H9 (cell line): ENCODE measurements around the gene TIMM8A. TPM values are rescaled to one million over a fixed set of nuclear protein-coding genes. Genes with fewer than 3 reads are reported as not detected.

Source experiments
- DNase-seq: peaks from one replicate; pipeline ENCODE4 v3.0.0-alpha.2; 2017
- H2AFZ ChIP-seq: one replicate; pipeline ENCODE4 v1.6.1; 2013; ENCODE audit warnings: mild to moderate bottlenecking, low read length, control low read depth, moderate library complexity
- H2AK5ac ChIP-seq: 2 replicates; pipeline ENCODE4 v1.6.1; 2013; ENCODE audit warnings: low read length, control low read depth, mixed read lengths; ENCODE audit not compliant: insufficient read length
- H2BK120ac ChIP-seq: one replicate; pipeline ENCODE4 v1.6.1; 2013; ENCODE audit warnings: low read depth, mild to moderate bottlenecking, low read length, control low read depth, inconsistent platforms; ENCODE audit not compliant: poor library complexity, severe bottlenecking
- H2BK12ac ChIP-seq: 2 replicates; pipeline ENCODE4 v1.6.1; 2013; ENCODE audit warnings: low read length, control low read depth, mixed read lengths, low read depth; ENCODE audit not compliant: insufficient read length
- H2BK15ac ChIP-seq: 2 replicates; pipeline ENCODE4 v1.6.1; 2013; ENCODE audit warnings: low read depth, low read length, control low read depth
- H2BK20ac ChIP-seq: one replicate; pipeline ENCODE4 v1.6.1; 2013; ENCODE audit warnings: low read depth, mild to moderate bottlenecking, low read length, control low read depth, inconsistent platforms; ENCODE audit not compliant: poor library complexity, severe bottlenecking
- H2BK5ac ChIP-seq: 2 replicates; pipeline ENCODE4 v1.6.1; 2013; ENCODE audit warnings: low read length, control low read depth, mixed read lengths; ENCODE audit not compliant: insufficient read length
- H3K14ac ChIP-seq: 2 replicates; pipeline ENCODE4 v1.6.1; 2013; ENCODE audit warnings: low read length, control low read depth; ENCODE audit not compliant: insufficient read depth
- H3K18ac ChIP-seq: 2 replicates; pipeline ENCODE4 v1.6.1; 2013; ENCODE audit warnings: low read depth, mild to moderate bottlenecking, mixed read lengths, low read length, control low read depth; ENCODE audit not compliant: insufficient read length
- H3K23ac ChIP-seq: 2 replicates; pipeline ENCODE4 v1.6.1; 2013; ENCODE audit warnings: low read length, control low read depth, mixed read lengths, low read depth; ENCODE audit not compliant: insufficient read length
- H3K23me2 ChIP-seq: 2 replicates; pipeline ENCODE4 v1.6.1; 2013; ENCODE audit warnings: low read depth, mild to moderate bottlenecking, mixed read lengths, low read length, control low read depth; ENCODE audit not compliant: insufficient read length, poor library complexity, severe bottlenecking
- H3K27ac ChIP-seq: 2 replicates; pipeline ENCODE4 v1.5.1; 2013; ENCODE audit warnings: low read length, control low read depth, mixed read lengths, low read depth; ENCODE audit not compliant: insufficient read length
- H3K27me3 ChIP-seq: 2 replicates; pipeline ENCODE4 v1.6.1; 2013; ENCODE audit warnings: low read length, control low read depth, inconsistent platforms; ENCODE audit not compliant: insufficient read depth
- H3K4ac ChIP-seq: 2 replicates; pipeline ENCODE4 v1.6.1; 2013; ENCODE audit warnings: low read depth, mild to moderate bottlenecking, control low read depth, inconsistent platforms, low read length, moderate library complexity
- H3K4me1 ChIP-seq: 2 replicates; pipeline ENCODE4 v1.6.1; 2013; ENCODE audit warnings: low read length, control low read depth, inconsistent platforms; ENCODE audit not compliant: insufficient read depth
- H3K4me2 ChIP-seq: 2 replicates; pipeline ENCODE4 v1.6.1; 2013; ENCODE audit warnings: low read length, control low read depth, mixed read lengths; ENCODE audit not compliant: insufficient read length, insufficient read depth
- H3K56ac ChIP-seq: 2 replicates; pipeline ENCODE4 v1.6.1; 2013; ENCODE audit warnings: low read depth, mild to moderate bottlenecking, mixed read lengths, low read length, control low read depth; ENCODE audit not compliant: insufficient read length
- H3K79me1 ChIP-seq: 2 replicates; pipeline ENCODE4 v1.6.1; 2013; ENCODE audit warnings: low read depth, mild to moderate bottlenecking, moderate library complexity, low read length, control low read depth, inconsistent platforms; ENCODE audit not compliant: insufficient read depth, poor library complexity, severe bottlenecking
- H3K79me2 ChIP-seq: 2 replicates; pipeline ENCODE4 v1.6.1; 2013; ENCODE audit warnings: low read length, control low read depth, inconsistent platforms; ENCODE audit not compliant: insufficient read depth
- H3K9ac ChIP-seq: 2 replicates; pipeline ENCODE4 v1.6.1; 2013; ENCODE audit warnings: low read length, control low read depth, mixed read lengths; ENCODE audit not compliant: insufficient read length; ENCODE audit errors: extremely low read depth
- H3K9me3 ChIP-seq: one replicate; pipeline ENCODE4 v1.6.1; 2013; ENCODE audit warnings: low read depth, low read length, inconsistent platforms; ENCODE audit not compliant: control insufficient read depth
- H3T11ph ChIP-seq: one replicate; pipeline ENCODE4 v1.6.1; 2013; ENCODE audit warnings: mild to moderate bottlenecking, low read length, control low read depth, inconsistent platforms
- H4K20me1 ChIP-seq: one replicate; pipeline ENCODE4 v1.6.1; 2013; ENCODE audit not compliant: control insufficient read depth, insufficient read length, insufficient read depth
- H4K5ac ChIP-seq: 2 replicates; pipeline ENCODE4 v1.6.1; 2013; ENCODE audit warnings: low read depth, mild to moderate bottlenecking, mixed read lengths, low read length, control low read depth; ENCODE audit not compliant: insufficient read length
- H4K8ac ChIP-seq: replicated peaks from 2 replicates; pipeline ENCODE4 v1.6.1; 2013; ENCODE audit warnings: low read length, control low read depth, mixed read lengths, low read depth; ENCODE audit not compliant: insufficient read length
- H4K91ac ChIP-seq: 2 replicates; pipeline ENCODE4 v1.6.1; 2013; ENCODE audit warnings: low read depth, mild to moderate bottlenecking, moderate library complexity, mixed read lengths, low read length, control low read depth; ENCODE audit not compliant: insufficient read length
- H3K27ac Mint-ChIP-seq, 3 experiments: 2 replicates in 2 of 3; 3 replicates in 1 of 3; pipeline ENCODE4 v1.8.0; 2020 to 2021; ENCODE audit warnings: mixed read lengths in 3 of 3, mild to moderate bottlenecking in 1 of 3, moderate library complexity in 1 of 3
- H3K27me3 Mint-ChIP-seq: 2 replicates; pipeline ENCODE4 v1.8.0; 2021; ENCODE audit warnings: low read depth, mild to moderate bottlenecking, moderate library complexity, mixed read lengths
- H3K36me3 Mint-ChIP-seq, 3 experiments: 2 replicates in 2 of 3; 3 replicates in 1 of 3; pipeline ENCODE4 v1.8.0; 2020 to 2021; ENCODE audit warnings: low read depth in 3 of 3, mixed read lengths in 3 of 3; ENCODE audit not compliant: insufficient read depth in 1 of 3
- H3K4me1 Mint-ChIP-seq, 2 experiments: 2 replicates each; pipeline ENCODE4 v1.8.0; 2020; ENCODE audit warnings: mixed read lengths in 2 of 2
- H3K4me3 Mint-ChIP-seq, 2 experiments: 2 replicates in 1 of 2; 3 replicates in 1 of 2; pipeline ENCODE4 v1.8.0; 2020 to 2021; ENCODE audit warnings: mild to moderate bottlenecking in 2 of 2, mixed read lengths in 2 of 2, moderate library complexity in 1 of 2
- H3K9me3 Mint-ChIP-seq, 2 experiments: 2 replicates in 1 of 2; 3 replicates in 1 of 2; pipeline ENCODE4 v1.8.0; 2020; ENCODE audit warnings: mild to moderate bottlenecking in 2 of 2, mixed read lengths in 2 of 2, moderate library complexity in 1 of 2
- CTCF ChIP-seq: fragments of 200-600 bp; sonication (generic); conservative IDR thresholded peaks from 3 replicates; pipeline ENCODE4 v1.8.0; 2021; ENCODE audit warnings: antibody characterized with exemption, mild to moderate bottlenecking
- total RNA-seq: library from RNA; stranded (reverse); gene quantifications from 2 replicates; pipeline ENCODE4 v1.2.1, GENCODE V29; 2021

TIMM8A gene
- total RNA-seq, 1 experiment from 2014 or later: 40.2 TPM

DNA sequence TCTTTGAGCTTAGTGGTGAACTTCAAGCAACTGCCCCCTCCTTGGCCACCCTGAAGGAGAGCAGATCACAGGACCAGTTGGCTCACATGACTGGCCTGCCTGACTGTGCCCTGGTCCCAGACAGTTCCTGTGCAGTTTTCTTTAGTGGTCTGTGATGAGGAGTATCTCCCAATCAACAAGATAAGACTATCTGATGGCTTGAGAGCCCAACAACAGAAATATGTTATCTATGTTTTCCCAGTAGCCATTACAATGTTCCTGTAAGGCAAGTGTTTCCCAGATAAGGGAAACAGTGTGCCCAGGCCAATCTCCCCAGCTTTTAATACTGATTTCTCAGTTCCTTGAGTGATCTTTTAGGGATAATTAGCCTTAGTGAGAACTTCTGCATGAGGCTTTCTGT lies 14.2 kb upstream of the TIMM8A start:
- no peak overlapping the region for H2BK12ac ChIP-seq
- no peak overlapping the region for H4K8ac ChIP-seq
- no peak overlapping the region for H3K14ac ChIP-seq
- H3K79me1 ChIP-seq: no peaks in the 10 kb centered on the region
- H2BK120ac ChIP-seq: no peak overlapping the region
- H3K4me3 Mint-ChIP-seq: no peak overlapping the region
- H2AFZ ChIP-seq: no peak overlapping the region
- no peak overlapping the region for H3K27ac Mint-ChIP-seq
- no peak overlapping the region for H3K23ac ChIP-seq
- H2AK5ac ChIP-seq: no peak overlapping the region
- H3K4me1 ChIP-seq: no peaks in the 10 kb centered on the region
- H3K56ac ChIP-seq: no peak overlapping the region
- no peaks in the 10 kb centered on the region for H3K23me2 ChIP-seq
- H3K4ac ChIP-seq: no peak overlapping the region
- H3K18ac ChIP-seq: no peak overlapping the region
- H3K27me3 Mint-ChIP-seq: peaks cover 5% of the 10 kb centered on the region; the same call in 1 of the 2 replicates
- no peak overlapping the region for H2BK15ac ChIP-seq
- H3K9ac ChIP-seq: no peak overlapping the region
- no peak overlapping the region for H2BK20ac ChIP-seq
- no peak overlapping the region for H3K27ac ChIP-seq
- H3K4me2 ChIP-seq: no peak overlapping the region
- H2BK5ac ChIP-seq: no peak overlapping the region
- no peaks in the 10 kb centered on the region for H3K27me3 ChIP-seq
- peaks cover 54% of the 10 kb centered on the region for H3K9me3 ChIP-seq
- H4K20me1 ChIP-seq: no peaks in the 10 kb centered on the region
- H3K36me3 Mint-ChIP-seq: peaks cover 0 to 4% (median 0%) of the 10 kb centered on the region in 3 experiments; a peak in 2 of 7 replicates
- no peak overlapping the region for H4K91ac ChIP-seq
- H3K79me2 ChIP-seq: no peaks in the 10 kb centered on the region
- peaks cover 64 to 75% of the 10 kb centered on the region in 2 experiments for H3K9me3 Mint-ChIP-seq
- no peak for TF ChIP-seq CTCF
- no peak overlapping the region for H3T11ph ChIP-seq
- H4K5ac ChIP-seq: no peak overlapping the region
- no peaks in the 10 kb centered on the region for H3K4me1 Mint-ChIP-seq
- no peak for DNase-seq
